ENCODE measurements around the gene SAMD14. TPM values are rescaled to one million over a fixed set of nuclear protein-coding genes. Genes with fewer than 3 reads are reported as not detected.

SAMD14 gene
- total RNA-seq, 4 donors from 2014 or later = 0.53 to 2.5 (median 1.0) TPM

DNA sequence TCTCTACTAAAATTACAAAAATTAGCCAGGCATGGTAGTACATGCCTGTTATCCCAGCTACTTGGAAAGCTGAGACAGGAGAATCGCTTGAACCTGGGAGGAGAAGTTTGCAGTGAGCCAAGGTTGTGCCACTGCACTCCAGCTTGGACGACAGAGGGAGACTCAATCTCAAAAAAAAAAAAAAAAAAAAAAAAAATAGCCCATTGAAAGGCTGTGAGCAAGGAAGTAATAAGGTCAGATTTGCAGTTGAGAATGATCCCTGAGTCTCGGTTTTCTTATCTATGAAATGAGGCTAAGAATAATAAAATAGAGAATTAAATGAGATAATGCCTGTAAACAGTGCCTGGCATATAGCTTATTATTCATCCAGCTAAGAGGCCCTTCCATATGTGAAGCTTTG is 36.2 kb downstream of the SAMD14 start:
- peaks cover 0 to 36% (median 0%) of the 10 kb centered on the region in 3 donors for H3K36me3 ChIP-seq
- TF ChIP-seq POLR2A (IDR thresholded peaks at IDR 0.05) = no peak
- TF ChIP-seq, protein P1, sequence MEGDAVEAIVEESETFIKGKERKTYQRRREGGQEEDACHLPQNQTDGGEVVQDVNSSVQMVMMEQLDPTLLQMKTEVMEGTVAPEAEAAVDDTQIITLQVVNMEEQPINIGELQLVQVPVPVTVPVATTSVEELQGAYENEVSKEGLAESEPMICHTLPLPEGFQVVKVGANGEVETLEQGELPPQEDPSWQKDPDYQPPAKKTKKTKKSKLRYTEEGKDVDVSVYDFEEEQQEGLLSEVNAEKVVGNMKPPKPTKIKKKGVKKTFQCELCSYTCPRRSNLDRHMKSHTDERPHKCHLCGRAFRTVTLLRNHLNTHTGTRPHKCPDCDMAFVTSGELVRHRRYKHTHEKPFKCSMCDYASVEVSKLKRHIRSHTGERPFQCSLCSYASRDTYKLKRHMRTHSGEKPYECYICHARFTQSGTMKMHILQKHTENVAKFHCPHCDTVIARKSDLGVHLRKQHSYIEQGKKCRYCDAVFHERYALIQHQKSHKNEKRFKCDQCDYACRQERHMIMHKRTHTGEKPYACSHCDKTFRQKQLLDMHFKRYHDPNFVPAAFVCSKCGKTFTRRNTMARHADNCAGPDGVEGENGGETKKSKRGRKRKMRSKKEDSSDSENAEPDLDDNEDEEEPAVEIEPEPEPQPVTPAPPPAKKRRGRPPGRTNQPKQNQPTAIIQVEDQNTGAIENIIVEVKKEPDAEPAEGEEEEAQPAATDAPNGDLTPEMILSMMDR (IDR thresholded peaks at IDR 0.05) = no peak
- no peaks in the 10 kb centered on the region for H3K27me3 ChIP-seq
- no peak for DNase-seq
- H3K27ac ChIP-seq = peak overlapping the region in 1 of 4 donors; percentile 98
- H3K9me3 ChIP-seq = no peaks in the 10 kb centered on the region
- peaks cover 0 to 28% (median 5%) of the 10 kb centered on the region in 4 donors for H3K4me1 ChIP-seq
- H3K4me3 ChIP-seq = no peak overlapping the region

GRCh38 chr17:50093246-50093645 is 36.7 kb downstream of the SAMD14 start:
- DNase-seq = no peak
- TF ChIP-seq POLR2A (IDR thresholded peaks at IDR 0.05) = no peak
- TF ChIP-seq, protein P1 (IDR thresholded peaks at IDR 0.05) = no peak
- peaks cover 0 to 36% (median 0%) of the 10 kb centered on the region in 3 donors for H3K36me3 ChIP-seq

DNA sequence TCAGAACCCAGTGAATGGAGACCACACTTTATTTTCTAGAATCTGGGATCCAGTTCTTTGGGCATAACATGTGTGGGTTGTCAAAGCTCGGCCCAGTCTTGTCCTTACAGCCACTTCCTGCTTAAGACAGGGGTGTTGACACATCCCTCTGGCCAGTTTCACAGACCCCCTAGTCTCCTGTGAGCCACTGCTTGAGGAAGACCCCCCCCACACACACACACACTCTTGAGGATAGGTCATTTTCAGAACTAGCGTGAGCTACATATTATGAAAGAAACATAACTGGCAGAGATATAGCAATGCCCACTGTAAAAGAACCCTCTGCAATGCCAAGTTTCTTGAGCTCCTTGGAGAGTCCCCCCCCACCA is 38.1 kb downstream of the SAMD14 start:
- Histone ChIP-seq H3K27me3 (no peaks in the 10 kb centered on the region), H3K4me1 (peaks cover 0 to 11% (median 5%) of the 10 kb centered on the region in 4 donors), H3K4me3 (no peak overlapping the region), H3K36me3 (peaks cover 0 to 28% (median 0%) of the 10 kb centered on the region in 3 donors), H3K9me3 (no peaks in the 10 kb centered on the region), H3K27ac (no peak overlapping the region)
- TF ChIP-seq, protein P1 (IDR thresholded peaks at IDR 0.05) = no peak
- no peak for TF ChIP-seq POLR2A (IDR thresholded peaks at IDR 0.05)
- DNase-seq = no peak

More at GRCh38 chr17:50093246-50093645, 36.7 kb downstream of the SAMD14 start:
- H3K4me1 ChIP-seq = peaks cover 0 to 22% (median 5%) of the 10 kb centered on the region in 4 donors
- no peaks in the 10 kb centered on the region for H3K9me3 ChIP-seq
- no peak overlapping the region for H3K27ac ChIP-seq
- no peak overlapping the region for H3K4me3 ChIP-seq
- H3K27me3 ChIP-seq = no peaks in the 10 kb centered on the region

GRCh38 chr17:50090971-50091917 is 38.7 kb downstream of the SAMD14 start:
- H3K4me3 ChIP-seq = no peak overlapping the region
- no peaks in the 10 kb centered on the region for H3K9me3 ChIP-seq
- peaks cover 0 to 32% (median 0%) of the 10 kb centered on the region in 3 donors for H3K36me3 ChIP-seq
- H3K4me1 ChIP-seq = peaks cover 0 to 5% (median 5%) of the 10 kb centered on the region in 4 donors
- peak in 1 of 3 donors; percentile 42 for DNase-seq
- H3K27ac ChIP-seq = no peak overlapping the region
- H3K27me3 ChIP-seq = no peaks in the 10 kb centered on the region
- TF ChIP-seq POLR2A (IDR thresholded peaks at IDR 0.05) = no peak
- TF ChIP-seq, protein P1 (IDR thresholded peaks at IDR 0.05) = no peak

DNA sequence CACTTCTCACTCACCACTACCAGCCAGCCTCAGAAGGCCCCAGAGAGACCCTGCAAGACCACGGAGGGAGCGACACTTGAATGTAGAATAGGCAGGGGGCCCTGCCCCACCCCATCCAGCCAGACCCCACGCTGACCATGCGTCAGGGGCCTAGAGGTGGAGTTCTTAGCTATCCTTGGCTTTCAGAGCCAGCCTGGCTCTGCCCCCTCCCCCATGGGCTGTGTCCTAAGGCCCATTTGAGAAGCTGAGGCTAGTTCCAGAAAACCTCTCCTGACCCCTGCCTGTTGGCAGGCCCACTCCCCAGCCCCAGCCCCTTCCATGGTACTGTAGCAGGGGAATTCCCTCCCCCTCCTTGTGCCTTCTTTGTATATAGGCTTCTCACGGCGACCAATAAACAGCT is 39.9 kb downstream of the SAMD14 start:
- peak in 1 of 3 donors; percentile 41 for DNase-seq
- Histone ChIP-seq H3K36me3 (peaks cover 0 to 32% (median 0%) of the 10 kb centered on the region in 3 donors), H3K9me3 (no peaks in the 10 kb centered on the region), H3K4me1 (no peaks in the 10 kb centered on the region), H3K4me3 (no peak overlapping the region), H3K27me3 (no peaks in the 10 kb centered on the region), H3K27ac (no peak overlapping the region)
- TF ChIP-seq POLR2A (IDR thresholded peaks at IDR 0.05) = no peak
- TF ChIP-seq, protein P1 (IDR thresholded peaks at IDR 0.05) = no peak

All from Peyer's patch (tissue), 4 donors.